ENCODE results near the gene SORCS2.

DNA sequence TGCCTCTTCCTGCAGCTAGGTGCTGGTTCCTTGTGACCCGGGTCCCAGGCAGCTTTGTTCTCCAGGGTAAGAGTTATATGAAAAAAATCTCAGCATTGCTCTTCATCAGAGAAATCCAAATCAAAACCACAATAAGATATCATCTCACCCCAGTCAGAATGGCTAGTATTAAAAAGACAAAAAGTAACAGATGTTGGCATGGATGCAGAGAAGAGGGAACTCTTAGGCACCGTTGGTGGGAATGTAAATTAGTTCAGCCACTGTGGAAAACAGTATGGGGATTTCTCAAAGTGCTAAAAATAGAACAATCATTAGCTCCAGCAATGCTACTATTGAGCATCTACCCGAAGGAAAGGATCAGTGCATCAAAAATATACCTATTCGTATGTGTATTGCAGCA, 61.5 kb downstream of the SORCS2 start:
- no peak for TF ChIP-seq EZH2 (IDR thresholded peaks at IDR 0.05; ENCODE audit: insufficient read depth, poor library complexity, severe bottlenecking)
- TF ChIP-seq EZH2phosphoT487 (IDR thresholded peaks at IDR 0.05; ENCODE audit: insufficient read depth, low read depth), result no peak

All from GM23248 (cell line).